Measurements from ENCODE around the gene HMCN2.

- TF ChIP-seq YY1 (IDR thresholded peaks at IDR 0.05; ENCODE audit: insufficient read depth, insufficient read length) (no peak), SUZ12 (IDR thresholded peaks at IDR 0.05; ENCODE audit: extremely low read depth, insufficient read depth, insufficient read length) (no peak), ZNF274 (IDR thresholded peaks at IDR 0.05; ENCODE audit: low read depth, low read length) (no peak)
Observed at GRCh38 chr9:130292106-130292505, 26.5 kb downstream of the HMCN2 start.
